Measurements from ENCODE around the gene PRKG2. TPM values are rescaled to one million over a fixed set of nuclear protein-coding genes. Genes with fewer than 3 reads are reported as not detected.

PRKG2 gene
- total RNA-seq, 4 donors from 2014 or later = 0.91 to 6.5 (median 2.8) TPM

- DNase-seq = no peak
- H3K4me3 ChIP-seq = peak overlapping the region; percentile 36 to 70 (median 48)
- peak overlapping the region in 3 of 4 donors; percentile 34 to 72 (median 67) for H3K27ac ChIP-seq
- peaks cover 0 to 20% (median 4%) of the 10 kb centered on the region in 3 donors for H3K4me1 ChIP-seq
- H3K27me3 ChIP-seq = peaks cover 0 to 48% (median 6%) of the 10 kb centered on the region in 4 donors
- no peaks in the 10 kb centered on the region for H3K36me3 ChIP-seq
- H3K9me3 ChIP-seq = no peaks in the 10 kb centered on the region
- 3 to 5% methylated on average over 7 to 32 of the region's 34 CpGs for WGBS, 2 donors
- intact Hi-C loops (cut with DNase I) = no loop called here
- TF ChIP-seq POLR2A (IDR thresholded peaks at IDR 0.05) (no peak), CTCF (IDR thresholded peaks at IDR 0.05) (no peak)
Measured at GRCh38 chr4:81214144-81214880, 710 bp downstream of the PRKG2 start.

- Histone ChIP-seq H3K27me3 (peaks cover 0 to 54% (median 6%) of the 10 kb centered on the region in 4 donors), H3K4me1 (peaks cover 0 to 20% (median 4%) of the 10 kb centered on the region in 3 donors), H3K9me3 (no peaks in the 10 kb centered on the region), H3K4me3 (no peak overlapping the region), H3K36me3 (no peaks in the 10 kb centered on the region), H3K27ac (peak overlapping the region in 2 of 4 donors; percentile 34 to 72)
- 43 to 58% methylated on average over 6 of the region's 6 CpGs for WGBS, 2 donors
- intact Hi-C loops (cut with DNase I) = no loop called here
- no peak for DNase-seq
- no peak for TF ChIP-seq CTCF (IDR thresholded peaks at IDR 0.05)
- no peak for TF ChIP-seq POLR2A (IDR thresholded peaks at IDR 0.05)
Measured at GRCh38 chr4:81213671-81214070, 1.4 kb downstream of the PRKG2 start.

- peaks cover 0 to 20% (median 4%) of the 10 kb centered on the region in 3 donors for H3K4me1 ChIP-seq
- no peaks in the 10 kb centered on the region for H3K9me3 ChIP-seq
- no peak for TF ChIP-seq CTCF (IDR thresholded peaks at IDR 0.05)
- TF ChIP-seq POLR2A (IDR thresholded peaks at IDR 0.05) = no peak
- peaks cover 0 to 55% (median 6%) of the 10 kb centered on the region in 4 donors for H3K27me3 ChIP-seq
- DNase-seq = no peak
- WGBS, 2 donors = 58 to 70% methylated on average over 3 of the region's 3 CpGs
- H3K27ac ChIP-seq = no peak overlapping the region
- intact Hi-C loops (cut with DNase I) = no loop called here
- no peak overlapping the region for H3K4me3 ChIP-seq
- no peaks in the 10 kb centered on the region for H3K36me3 ChIP-seq
Measured at GRCh38 chr4:81211956-81212355, 3.1 kb downstream of the PRKG2 start.

DNA sequence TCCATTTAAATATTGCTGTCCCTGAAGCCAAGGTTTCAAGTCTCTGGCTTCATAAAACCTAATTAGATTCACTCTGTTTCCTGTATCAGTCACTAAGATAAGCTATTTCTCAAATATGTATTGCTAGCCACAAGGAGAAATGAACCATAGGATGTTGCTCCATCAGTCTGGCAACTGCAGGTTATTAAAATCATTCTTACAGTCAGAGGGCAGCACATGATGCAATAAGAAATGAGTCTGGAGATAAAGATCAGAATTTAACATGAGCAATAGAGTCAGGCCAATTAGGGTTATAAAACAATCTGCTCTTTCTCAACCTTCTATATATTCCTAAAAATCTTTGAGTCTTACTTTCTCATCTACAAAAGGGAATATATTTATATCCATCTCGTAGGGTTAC lies 7.2 kb downstream of the PRKG2 start:
- H3K27me3 ChIP-seq = peaks cover 0 to 17% (median 0%) of the 10 kb centered on the region in 4 donors
- no peak overlapping the region for H3K4me3 ChIP-seq
- H3K27ac ChIP-seq = no peak overlapping the region
- intact Hi-C loops (cut with DNase I) = no loop called here
- no peaks in the 10 kb centered on the region for H3K36me3 ChIP-seq
- 44 to 58% methylated on average over 1 of the region's 1 CpG for WGBS, 2 donors
- H3K4me1 ChIP-seq = no peaks in the 10 kb centered on the region
- no peak for DNase-seq
- TF ChIP-seq POLR2A (IDR thresholded peaks at IDR 0.05) = no peak
- H3K9me3 ChIP-seq = no peaks in the 10 kb centered on the region

- DNase-seq = no peak
- intact Hi-C loops (cut with DNase I) = no loop called here
- peaks cover 0 to 7% (median 0%) of the 10 kb centered on the region in 4 donors for H3K27me3 ChIP-seq
- no peak for TF ChIP-seq CTCF (IDR thresholded peaks at IDR 0.05)
- no peak for TF ChIP-seq POLR2A (IDR thresholded peaks at IDR 0.05)
- no peaks in the 10 kb centered on the region for H3K9me3 ChIP-seq
- no peaks in the 10 kb centered on the region for H3K36me3 ChIP-seq
- no peak overlapping the region for H3K27ac ChIP-seq
- WGBS, 2 donors = 85 to 94% methylated on average over 2 of the region's 2 CpGs
- H3K4me1 ChIP-seq = no peaks in the 10 kb centered on the region
- no peak overlapping the region for H3K4me3 ChIP-seq
Measured at GRCh38 chr4:81205302-81205701, 9.7 kb downstream of the PRKG2 start.

Measured in esophagus squamous epithelium (tissue), 5 donors.